Erythroblast (primary cell): ENCODE data around the gene TRPM3.
"Not testable (repeated sequence)": the region's sequence is repeated elsewhere in the genome, so short reads cannot be mapped to it uniquely, and the experiment has no call there.

Source experiments
- DNase-seq, 2 experiments: peaks; one replicate each; lab custom pipeline; 2025; lab: John Stamatoyannopoulos, UW
- GATA1 ChIP-seq: IDR thresholded peaks from 2 replicates; pipeline ENCODE4 v1.6.1; 2011; ENCODE audit warnings: low read depth, mild to moderate bottlenecking, control low read depth, low read length, moderate library complexity
- POLR2A ChIP-seq: IDR thresholded peaks from 2 replicates; pipeline ENCODE4 v1.6.1; 2011; ENCODE audit warnings: mild to moderate bottlenecking, low read length

TRPM3 gene

GRCh38 chr9:70765946-70766345 lies 355.5 kb downstream of the TRPM3 start:
- TF ChIP-seq GATA1 (no peak), POLR2A (no peak)
- no peak for DNase-seq

GRCh38 chr9:70761139-70761670 lies 360.2 kb downstream of the TRPM3 start:
- TF ChIP-seq POLR2A (no peak), GATA1 (no peak)
- DNase-seq, result no peak

GRCh38 chr9:70760228-70760627 lies 361.2 kb downstream of the TRPM3 start:
- DNase-seq, result no peak
- TF ChIP-seq GATA1, result no peak
- no peak for TF ChIP-seq POLR2A

GRCh38 chr9:70753311-70753710 lies 368.1 kb downstream of the TRPM3 start:
- no peak for TF ChIP-seq GATA1
- DNase-seq, result no peak

DNA sequence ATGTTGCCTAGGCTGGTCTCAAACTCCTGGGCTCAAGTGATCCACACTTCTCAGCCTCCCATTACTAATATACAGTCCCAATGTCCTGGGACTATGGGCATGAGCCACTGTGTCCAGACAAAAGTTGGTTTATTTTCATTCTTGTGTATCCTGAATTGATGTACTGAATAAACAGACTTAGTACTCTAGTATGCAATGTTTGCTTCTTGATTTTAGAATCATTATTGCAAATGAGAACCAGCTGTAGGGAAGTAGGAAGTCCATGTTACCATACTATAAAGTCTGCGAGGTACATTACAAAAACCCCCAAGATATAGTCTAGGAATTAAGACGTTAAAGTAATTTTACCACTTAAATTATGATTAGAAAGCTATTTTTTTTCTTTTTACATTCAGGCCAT lies 372.4 kb downstream of the TRPM3 start:
- DNase-seq, result no peak
- TF ChIP-seq GATA1, result no peak
- TF ChIP-seq POLR2A, result no peak

- TF ChIP-seq GATA1 (no peak), POLR2A (no peak)
- no peak for DNase-seq
Observed at GRCh38 chr9:70747261-70747718, 374.1 kb downstream of the TRPM3 start.

GRCh38 chr9:70746760-70747159 lies 374.7 kb downstream of the TRPM3 start:
- DNase-seq, result no peak
- TF ChIP-seq POLR2A, result no peak
- no peak for TF ChIP-seq GATA1

DNA sequence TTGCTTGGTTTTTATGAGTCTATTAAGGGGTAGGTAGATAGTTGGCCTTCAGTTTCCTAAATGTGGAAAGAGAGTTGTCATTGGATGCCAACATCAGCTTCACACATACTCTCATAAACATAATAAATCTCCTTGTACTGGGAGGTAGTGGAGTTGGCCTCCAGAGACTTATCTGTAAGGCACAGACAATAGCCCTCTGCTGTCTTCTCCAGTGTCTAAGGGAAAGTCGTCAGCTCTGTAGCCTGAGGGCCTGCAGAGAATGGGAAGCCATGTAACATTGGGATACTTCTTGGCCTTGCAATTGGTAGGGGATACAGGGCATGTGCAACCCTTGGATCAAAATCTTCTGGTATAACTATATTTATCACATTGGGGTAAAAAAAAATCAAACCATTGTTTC lies 375.1 kb downstream of the TRPM3 start:
- no peak for TF ChIP-seq GATA1
- TF ChIP-seq POLR2A, result no peak

DNA sequence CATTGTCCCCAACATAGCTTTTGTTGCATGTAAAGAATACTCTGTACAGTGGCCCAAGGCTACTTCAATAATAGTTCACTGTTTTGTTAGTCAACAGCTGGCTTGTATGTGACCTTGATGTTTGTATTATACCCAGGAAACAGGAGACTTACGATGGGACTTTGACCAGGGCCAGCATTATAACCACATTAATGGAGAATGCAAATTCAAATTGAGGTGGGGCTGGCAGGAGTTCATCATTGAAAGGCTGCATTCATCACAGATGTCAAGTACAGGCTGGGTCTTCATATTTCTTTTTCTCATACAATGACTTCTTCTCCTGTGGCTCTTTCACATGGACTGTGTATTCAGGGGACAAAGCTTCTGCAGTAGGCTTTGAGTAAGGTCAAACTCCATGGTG lies 396.6 kb downstream of the TRPM3 start:
- not testable (repeated sequence) for DNase-seq

More for the DNA sequence above, 375.1 kb downstream of the TRPM3 start:
- DNase-seq, result no peak

- not testable (repeated sequence) for DNase-seq
Observed at GRCh38 chr9:70724025-70724424, 397.4 kb downstream of the TRPM3 start.

- DNase-seq, result not testable (repeated sequence)
Observed at GRCh38 chr9:70706797-70707196, 414.6 kb downstream of the TRPM3 start.

DNA sequence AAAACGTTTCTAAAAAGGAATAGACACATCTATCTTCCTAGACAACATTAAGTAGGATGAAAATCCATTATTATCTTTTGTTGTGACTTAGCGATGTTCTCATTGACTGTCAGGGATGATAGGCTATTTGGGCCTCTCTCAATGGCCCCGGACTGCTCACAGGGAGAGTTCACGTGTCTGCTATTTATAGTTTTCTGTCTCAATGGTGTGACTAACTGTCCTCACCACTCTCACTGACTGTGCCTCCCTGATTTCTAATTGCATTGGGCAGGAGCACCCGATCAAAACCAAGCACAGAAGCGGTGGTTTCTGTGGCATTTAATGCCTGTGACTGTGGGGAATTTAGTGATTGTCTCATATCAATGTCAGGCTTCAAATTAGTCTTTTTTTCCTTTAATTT lies 420.3 kb downstream of the TRPM3 start:
- no peak for DNase-seq
- TF ChIP-seq GATA1 (no peak), POLR2A (no peak)

GRCh38 chr9:70696694-70697335 lies 424.6 kb downstream of the TRPM3 start:
- DNase-seq, result no peak

GRCh38 chr9:70694758-70695157 lies 426.7 kb downstream of the TRPM3 start:
- TF ChIP-seq POLR2A (no peak), GATA1 (no peak)
- no peak for DNase-seq

More at GRCh38 chr9:70696694-70697335, 424.6 kb downstream of the TRPM3 start:
- TF ChIP-seq GATA1, result no peak

DNA sequence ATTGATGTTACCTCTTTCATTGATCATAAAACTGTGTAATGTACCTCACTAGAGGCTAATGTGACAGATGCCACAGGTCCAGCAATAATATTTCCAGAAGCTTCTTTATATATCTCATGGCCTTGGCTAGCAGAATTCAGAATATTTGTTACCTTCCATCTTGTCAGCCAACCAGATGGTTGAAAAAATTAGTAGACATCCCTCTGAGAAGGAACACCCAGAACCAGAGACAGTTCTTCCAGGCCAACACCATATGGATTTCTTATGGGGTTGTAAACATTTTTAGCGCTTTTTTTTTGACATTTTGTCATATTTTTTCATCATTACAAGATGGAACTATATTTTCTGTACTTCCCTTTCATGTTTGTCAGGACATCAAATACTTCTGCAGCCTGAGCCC lies 428.2 kb downstream of the TRPM3 start:
- no peak for TF ChIP-seq POLR2A
- no peak for TF ChIP-seq GATA1
- no peak for DNase-seq
